OCI-LY3 (cell line): ENCODE measurements around the gene PHLDA1.

Source experiments
- EZH2phosphoT487 ChIP-seq: fragments of 200-600 bp; shearing (Covaris generic); IDR thresholded peaks from 2 replicates; pipeline ENCODE4 v1.6.1; 2018; ENCODE audit warnings: antibody characterized with exemption, mixed run types, low read depth
- TF ChIP-seq, protein P1 (sequence below): fragments of 200-600, 300-600 bp; sonication (generic); IDR thresholded peaks from 2 replicates; pipeline ENCODE4 v1.5.1; 2014; ENCODE audit warnings: antibody characterized with exemption, low read length, low read depth

GRCh38 chr12:76080729-76081415, 49.3 kb upstream of the PHLDA1 start:
- TF ChIP-seq, protein P1, sequence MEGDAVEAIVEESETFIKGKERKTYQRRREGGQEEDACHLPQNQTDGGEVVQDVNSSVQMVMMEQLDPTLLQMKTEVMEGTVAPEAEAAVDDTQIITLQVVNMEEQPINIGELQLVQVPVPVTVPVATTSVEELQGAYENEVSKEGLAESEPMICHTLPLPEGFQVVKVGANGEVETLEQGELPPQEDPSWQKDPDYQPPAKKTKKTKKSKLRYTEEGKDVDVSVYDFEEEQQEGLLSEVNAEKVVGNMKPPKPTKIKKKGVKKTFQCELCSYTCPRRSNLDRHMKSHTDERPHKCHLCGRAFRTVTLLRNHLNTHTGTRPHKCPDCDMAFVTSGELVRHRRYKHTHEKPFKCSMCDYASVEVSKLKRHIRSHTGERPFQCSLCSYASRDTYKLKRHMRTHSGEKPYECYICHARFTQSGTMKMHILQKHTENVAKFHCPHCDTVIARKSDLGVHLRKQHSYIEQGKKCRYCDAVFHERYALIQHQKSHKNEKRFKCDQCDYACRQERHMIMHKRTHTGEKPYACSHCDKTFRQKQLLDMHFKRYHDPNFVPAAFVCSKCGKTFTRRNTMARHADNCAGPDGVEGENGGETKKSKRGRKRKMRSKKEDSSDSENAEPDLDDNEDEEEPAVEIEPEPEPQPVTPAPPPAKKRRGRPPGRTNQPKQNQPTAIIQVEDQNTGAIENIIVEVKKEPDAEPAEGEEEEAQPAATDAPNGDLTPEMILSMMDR, result no peak; the same call in 1 of the 2 replicates
- TF ChIP-seq EZH2phosphoT487, result no peak
